Left ventricle myocardium inferior (tissue), 1 donor: Measurements from ENCODE around the gene USH2A. TPM values are rescaled to one million over a fixed set of nuclear protein-coding genes. Genes with fewer than 3 reads are reported as not detected.
A peak's percentile ranks its signal among the peaks of the same experiment; 100 is the strongest.

ENCODE experiments used
- DNase-seq: peaks from one replicate; pipeline ENCODE4 v3.0.0-alpha.2; 2020
- H3K27ac ChIP-seq: fragments of 200-600 bp; replicated peaks from 2 replicates; pipeline ENCODE4 v1.8.0; 2021
- H3K27me3 ChIP-seq: fragments of 200-600 bp; 2 replicates; pipeline ENCODE4 v1.8.0; 2021; ENCODE audit warnings: low read depth
- H3K36me3 ChIP-seq: fragments of 200-600 bp; 2 replicates; pipeline ENCODE4 v1.8.0; 2021
- H3K4me1 ChIP-seq: fragments of 200-600 bp; 2 replicates; pipeline ENCODE4 v1.8.0; 2021
- H3K4me3 ChIP-seq: fragments of 200-600 bp; 2 replicates; pipeline ENCODE4 v1.8.0; 2021; ENCODE audit warnings: mild to moderate bottlenecking, moderate library complexity
- H3K9me3 ChIP-seq: fragments of 200-600 bp; replicated peaks from 2 replicates; pipeline ENCODE4 v1.8.0; 2021
- CTCF ChIP-seq: fragments of 200-600 bp; IDR thresholded peaks from 2 replicates; pipeline ENCODE4 v1.8.0; 2021; ENCODE audit warnings: antibody characterized with exemption, mild to moderate bottlenecking, borderline replicate concordance
- intact Hi-C: fragments of 100-400 bp; cut with micrococcal nuclease; formaldehyde crosslinking; loops from one replicate; pipeline ENCODE4 v1.11.0; 2022
- total RNA-seq: library from RNA; stranded (reverse); fragmentation: NEBNext Ultra II Directional; extraction: Animal tissue kit (Norgen Biotek cat#: 25700); gene quantifications from one replicate; pipeline ENCODE4 v1.2.1, GENCODE V29; 2021
- donor health status: DM: no; HTN: yes; CAD: no; lungs with severe emphysema.

Gene USH2A
- total RNA-seq, 1 donor from 2014 or later, result 3.6 TPM

- no peak for DNase-seq
- no peak for TF ChIP-seq CTCF
- Histone ChIP-seq H3K27me3 (no peaks in the 10 kb centered on the region), H3K9me3 (no peaks in the 10 kb centered on the region), H3K4me1 (no peaks in the 10 kb centered on the region), H3K27ac (peak overlapping the region; percentile 48), H3K4me3 (no peak overlapping the region), H3K36me3 (no peaks in the 10 kb centered on the region)
- intact Hi-C loops, result no loop called here
Measured at GRCh38 chr1:215637041-215637573, 786.1 kb downstream of the USH2A start.

- intact Hi-C loops, result no loop called here
- Histone ChIP-seq H3K27me3 (no peaks in the 10 kb centered on the region), H3K9me3 (no peaks in the 10 kb centered on the region), H3K4me1 (no peaks in the 10 kb centered on the region), H3K36me3 (no peaks in the 10 kb centered on the region), H3K4me3 (no peak overlapping the region), H3K27ac (peak overlapping the region; percentile 48)
- DNase-seq, result no peak
- TF ChIP-seq CTCF, result no peak
Measured at GRCh38 chr1:215636258-215636965, 786.8 kb downstream of the USH2A start.

- H3K27ac ChIP-seq, result no peak overlapping the region
- intact Hi-C loops, result no loop called here
- DNase-seq, result no peak
- no peaks in the 10 kb centered on the region for H3K9me3 ChIP-seq
- H3K36me3 ChIP-seq, result no peaks in the 10 kb centered on the region
- H3K27me3 ChIP-seq, result no peaks in the 10 kb centered on the region
- no peak for TF ChIP-seq CTCF
- H3K4me3 ChIP-seq, result no peak overlapping the region
- H3K4me1 ChIP-seq, result no peaks in the 10 kb centered on the region
Measured at GRCh38 chr1:215635827-215636226, 787.4 kb downstream of the USH2A start.

- no peaks in the 10 kb centered on the region for H3K4me1 ChIP-seq
- no peaks in the 10 kb centered on the region for H3K9me3 ChIP-seq
- no peak for TF ChIP-seq CTCF
- no peak overlapping the region for H3K27ac ChIP-seq
- intact Hi-C loops, result no loop called here
- H3K4me3 ChIP-seq, result no peak overlapping the region
- H3K36me3 ChIP-seq, result no peaks in the 10 kb centered on the region
- H3K27me3 ChIP-seq, result no peaks in the 10 kb centered on the region
- no peak for DNase-seq
Measured at GRCh38 chr1:215631489-215631888, 791.8 kb downstream of the USH2A start.

- Histone ChIP-seq H3K4me1 (no peaks in the 10 kb centered on the region), H3K4me3 (no peak overlapping the region), H3K27ac (no peak overlapping the region), H3K27me3 (no peaks in the 10 kb centered on the region), H3K36me3 (no peaks in the 10 kb centered on the region), H3K9me3 (no peaks in the 10 kb centered on the region)
- intact Hi-C loops, result no loop called here
- no peak for DNase-seq
- no peak for TF ChIP-seq CTCF
Measured at GRCh38 chr1:215631040-215631439, 792.2 kb downstream of the USH2A start.
